IPS-11a (cell line): Measurements from ENCODE around the gene RPUSD1.

ENCODE experiments used
- H3K4me3 ChIP-seq: one replicate; pipeline ENCODE4 v1.5.1; 2013; ENCODE audit warnings: low read depth, low read length, control low read depth

Gene RPUSD1

DNA sequence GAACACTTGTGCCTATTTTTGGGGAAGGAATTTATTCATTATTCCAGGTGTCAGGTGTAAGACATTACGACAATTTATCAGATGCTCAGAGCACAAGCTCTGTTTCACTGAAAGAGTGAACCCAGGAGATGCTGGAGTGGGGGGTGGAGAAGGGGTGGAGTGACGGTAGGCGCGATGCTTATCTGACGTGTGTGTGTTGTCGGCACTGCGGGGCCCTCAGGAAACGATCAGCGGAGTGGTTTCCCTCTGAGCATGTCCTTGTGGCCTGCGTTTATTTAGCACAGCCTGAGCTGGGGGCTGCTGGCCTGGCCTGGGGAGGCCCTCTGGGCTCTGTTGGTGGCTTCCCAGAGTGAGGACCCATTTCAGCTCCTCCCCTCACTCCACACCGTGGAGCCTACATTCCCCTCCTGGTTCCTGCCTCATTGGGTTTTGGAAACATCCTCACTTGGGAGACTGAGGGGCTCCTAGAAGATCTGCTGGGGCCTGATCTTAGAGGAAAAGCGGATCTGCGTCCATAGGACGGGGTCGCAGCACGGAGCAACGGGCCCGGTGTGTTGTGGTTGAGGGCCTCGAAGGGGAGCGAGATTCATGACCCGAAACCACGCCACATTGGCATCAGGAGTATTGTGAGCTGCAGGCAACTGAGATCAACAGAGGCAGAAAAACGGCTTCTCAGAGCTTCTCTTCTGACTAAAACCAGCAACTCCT lies 31.3 kb upstream of the RPUSD1 start:
- no peak overlapping the region for H3K4me3 ChIP-seq

GRCh38 chr16:818592-818991 lies 30.4 kb upstream of the RPUSD1 start:
- no peak overlapping the region for H3K4me3 ChIP-seq

- no peak overlapping the region for H3K4me3 ChIP-seq
Observed at GRCh38 chr16:818132-818531, 30.0 kb upstream of the RPUSD1 start.

DNA sequence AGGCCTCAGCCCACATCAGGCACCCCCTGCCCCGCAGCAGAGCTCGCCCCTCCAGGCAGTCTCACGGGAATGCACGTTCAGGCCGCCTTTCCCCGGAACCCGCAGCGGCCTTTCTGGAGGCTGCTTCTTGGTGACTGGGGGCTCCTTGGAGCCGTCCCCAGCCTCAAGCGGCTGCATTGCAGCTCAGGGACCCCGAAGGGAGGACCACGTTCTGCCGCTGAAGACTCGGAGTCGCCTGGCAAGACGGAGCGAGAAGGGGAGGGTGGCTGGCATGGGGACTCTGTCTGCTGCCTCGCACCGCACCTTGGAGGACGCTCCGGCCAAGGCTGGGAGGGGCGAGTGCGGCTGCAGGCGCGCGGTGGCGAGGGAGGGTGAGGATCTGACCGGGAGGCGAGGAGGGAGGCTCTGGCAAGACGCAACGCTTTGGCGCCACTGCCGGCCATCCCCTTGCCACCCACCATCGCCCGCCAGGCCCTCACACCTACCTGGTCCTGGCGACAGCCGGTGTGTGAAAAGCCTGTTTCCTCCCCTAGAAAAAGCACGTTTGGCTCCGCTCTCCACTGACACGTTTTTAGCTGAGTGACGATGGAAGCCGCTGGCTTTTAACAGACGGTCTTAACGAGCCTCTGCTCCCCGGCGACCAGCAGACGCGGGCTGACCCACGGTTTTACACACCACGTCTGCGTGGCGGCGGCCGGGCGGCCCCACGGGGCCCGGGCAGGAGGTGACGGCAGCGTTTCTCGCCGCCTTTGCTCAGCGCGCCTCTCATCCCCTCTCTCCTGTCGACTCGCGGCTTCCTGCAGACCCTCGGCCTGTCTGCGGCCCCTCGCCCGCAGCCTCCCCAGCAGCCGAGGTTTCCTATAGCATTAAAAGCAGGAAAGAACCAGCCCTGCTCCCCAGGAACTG lies 29.1 kb upstream of the RPUSD1 start:
- no peak overlapping the region for H3K4me3 ChIP-seq

DNA sequence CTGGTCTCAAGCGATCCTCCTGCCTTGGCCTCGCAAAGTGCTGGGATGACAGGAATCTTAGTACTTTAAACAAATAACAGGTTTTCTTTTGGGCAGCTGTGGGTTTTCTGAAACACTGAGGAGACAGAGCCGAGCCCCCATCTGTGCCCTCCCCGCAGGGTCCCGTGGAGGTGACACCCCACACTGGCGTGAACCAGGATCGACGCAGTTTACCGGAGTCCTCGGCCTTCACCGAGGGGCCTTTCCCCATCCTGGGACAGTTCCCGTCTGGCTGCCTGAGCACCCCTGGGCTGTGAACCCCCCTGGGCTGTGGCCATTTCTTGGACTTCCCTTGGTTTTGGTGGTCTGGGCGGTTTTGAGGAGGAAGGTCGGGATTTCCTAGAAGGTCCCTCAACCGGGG lies 27.7 kb upstream of the RPUSD1 start:
- H3K4me3 ChIP-seq, result no peak overlapping the region

- no peak overlapping the region for H3K4me3 ChIP-seq
Observed at GRCh38 chr16:814974-815373, 26.8 kb upstream of the RPUSD1 start.

GRCh38 chr16:813916-814412 lies 25.8 kb upstream of the RPUSD1 start:
- H3K4me3 ChIP-seq, result no peak overlapping the region

GRCh38 chr16:813204-813915 lies 25.2 kb upstream of the RPUSD1 start:
- H3K4me3 ChIP-seq, result no peak overlapping the region

DNA sequence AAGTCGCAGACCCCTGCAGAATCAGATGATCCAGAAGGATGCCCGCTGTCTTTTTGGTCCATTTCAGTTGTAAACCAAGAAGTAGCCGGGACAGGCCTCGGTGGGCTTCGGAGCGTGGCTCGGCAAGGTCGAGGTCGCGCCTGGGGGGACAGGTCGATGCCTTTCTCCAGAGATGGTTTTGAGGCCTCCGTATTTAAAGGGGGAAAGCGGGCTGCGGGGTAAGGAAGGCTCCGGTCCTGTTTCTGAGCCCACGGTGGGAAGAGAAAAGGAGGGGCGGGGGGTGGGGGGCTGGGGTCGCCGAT lies 19.9 kb upstream of the RPUSD1 start:
- H3K4me3 ChIP-seq, result peak overlapping the region; percentile 51

- H3K4me3 ChIP-seq, result peak overlapping the region; percentile 51
Observed at GRCh38 chr16:807347-808084, 19.3 kb upstream of the RPUSD1 start.

GRCh38 chr16:805474-805873 lies 17.3 kb upstream of the RPUSD1 start:
- H3K4me3 ChIP-seq, result no peak overlapping the region

DNA sequence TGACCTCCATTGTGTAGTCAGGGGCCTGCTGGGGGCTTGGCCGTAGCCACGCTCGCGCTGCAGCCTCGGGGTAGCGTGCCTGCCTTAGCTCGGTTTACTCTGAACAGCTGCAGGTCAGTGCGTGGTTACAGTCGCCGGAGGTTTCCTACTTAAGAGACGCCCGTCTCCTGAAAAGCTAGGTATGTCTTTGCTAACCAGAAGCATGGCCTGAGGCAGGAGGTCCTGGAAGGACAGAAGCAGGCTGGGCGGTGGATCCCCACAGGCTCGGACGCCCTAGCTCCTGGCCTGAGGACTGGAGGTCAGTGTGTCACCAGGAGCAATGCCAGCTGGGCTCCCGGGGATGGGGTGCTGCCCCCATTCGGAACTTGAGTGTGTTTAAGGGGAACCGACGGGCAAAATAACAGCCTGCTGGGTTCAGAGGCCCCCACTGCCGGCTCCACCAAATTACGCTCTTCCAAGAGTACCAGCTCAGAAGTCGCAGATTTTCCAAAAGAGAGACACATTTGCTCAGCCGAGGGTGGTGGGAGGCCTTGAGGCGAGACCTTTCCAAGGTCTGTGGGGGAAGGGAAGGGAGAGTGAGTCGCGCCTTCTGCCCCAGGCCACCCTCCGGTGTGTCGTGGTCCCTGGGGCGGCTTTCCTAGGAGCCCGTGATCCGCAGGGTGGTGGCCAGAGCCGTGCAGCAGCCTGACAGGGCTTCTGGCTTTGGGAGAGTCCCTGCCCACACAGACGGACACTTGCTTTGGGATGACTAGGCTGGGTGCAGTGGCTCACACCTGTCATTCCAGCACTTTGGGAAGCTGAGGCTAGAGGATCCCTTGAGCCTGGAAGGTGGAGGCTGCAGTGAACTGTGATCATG lies 16.2 kb upstream of the RPUSD1 start:
- H3K4me3 ChIP-seq, result no peak overlapping the region

GRCh38 chr16:803754-804080 lies 15.5 kb upstream of the RPUSD1 start:
- H3K4me3 ChIP-seq, result no peak overlapping the region

GRCh38 chr16:802914-803753 lies 15.0 kb upstream of the RPUSD1 start:
- H3K4me3 ChIP-seq, result no peak overlapping the region

GRCh38 chr16:802461-802860 lies 14.3 kb upstream of the RPUSD1 start:
- H3K4me3 ChIP-seq, result no peak overlapping the region

DNA sequence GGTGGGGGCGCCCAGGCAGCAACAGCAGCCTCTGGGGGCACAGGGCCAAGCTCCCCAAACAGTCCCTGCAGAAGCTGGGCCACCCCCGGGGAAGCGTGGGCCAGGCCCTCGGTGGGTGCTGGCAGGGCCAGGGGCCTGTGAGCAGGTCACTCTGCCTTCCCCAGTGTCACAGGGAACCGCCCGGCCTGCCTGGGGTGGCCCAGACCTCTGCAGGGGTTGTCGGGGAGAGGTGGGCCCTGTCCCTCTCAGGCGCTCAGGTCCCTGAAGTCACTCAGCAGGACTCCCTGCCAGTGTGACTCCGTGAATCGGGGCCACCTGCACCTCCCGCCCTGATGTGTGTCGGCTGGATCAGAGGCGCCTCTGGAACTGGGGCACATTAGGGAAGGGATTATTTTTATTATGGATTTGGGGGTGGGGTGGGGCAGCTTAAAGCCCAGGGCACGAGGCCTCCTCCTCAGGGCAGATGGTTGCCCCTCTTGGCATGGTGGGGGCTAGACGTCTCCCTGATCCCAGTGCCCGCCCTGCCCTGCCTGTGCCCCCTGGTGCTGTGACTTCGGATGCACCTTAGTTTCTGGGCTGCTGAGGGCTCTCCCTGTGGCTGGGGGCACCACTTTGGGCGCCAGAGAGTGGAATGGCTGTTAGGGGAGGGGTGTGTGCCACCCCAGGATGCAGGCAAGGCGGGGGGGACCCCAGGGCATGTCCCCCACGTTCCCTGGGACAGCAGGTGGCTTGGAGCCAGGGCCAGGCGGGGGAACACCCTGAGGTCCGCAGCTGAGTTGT lies 13.6 kb upstream of the RPUSD1 start:
- no peak overlapping the region for H3K4me3 ChIP-seq

DNA sequence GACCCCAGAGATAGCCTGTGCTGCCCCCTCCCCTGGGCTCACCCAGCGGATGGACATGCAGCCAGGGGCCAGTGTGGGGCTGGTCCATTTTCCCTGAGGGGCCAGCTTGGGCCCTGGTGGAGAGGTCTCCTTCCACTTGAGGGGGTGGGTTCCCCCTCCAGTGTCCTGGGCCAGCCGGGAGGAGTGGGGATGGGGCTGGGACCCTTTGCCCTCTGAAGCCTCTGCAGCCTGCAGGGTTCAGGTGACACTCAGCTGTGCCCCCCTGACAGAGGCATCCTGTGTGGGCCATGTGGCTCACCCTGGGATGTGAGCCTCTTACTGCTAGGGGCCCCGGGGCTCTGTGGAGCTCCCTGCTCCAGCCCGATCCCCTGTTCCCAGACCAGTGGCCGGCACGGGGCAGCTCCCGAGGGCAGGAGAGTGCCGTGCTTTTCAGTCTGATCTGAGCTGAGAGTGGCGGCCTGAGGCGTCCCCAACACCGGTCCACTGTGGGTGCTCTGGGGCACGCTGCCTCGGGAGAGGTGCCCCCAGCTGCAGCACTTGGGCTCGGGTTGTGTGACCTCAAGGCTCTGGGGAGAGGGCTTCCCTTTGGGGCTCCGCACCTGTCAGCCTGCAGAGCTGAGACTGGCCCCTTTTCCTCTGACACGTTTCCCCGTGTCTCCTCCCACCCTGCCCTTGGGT lies 12.8 kb upstream of the RPUSD1 start:
- H3K4me3 ChIP-seq, result no peak overlapping the region
